ENCODE data around the gene ZMYM1.

ZMYM1 gene

DNA sequence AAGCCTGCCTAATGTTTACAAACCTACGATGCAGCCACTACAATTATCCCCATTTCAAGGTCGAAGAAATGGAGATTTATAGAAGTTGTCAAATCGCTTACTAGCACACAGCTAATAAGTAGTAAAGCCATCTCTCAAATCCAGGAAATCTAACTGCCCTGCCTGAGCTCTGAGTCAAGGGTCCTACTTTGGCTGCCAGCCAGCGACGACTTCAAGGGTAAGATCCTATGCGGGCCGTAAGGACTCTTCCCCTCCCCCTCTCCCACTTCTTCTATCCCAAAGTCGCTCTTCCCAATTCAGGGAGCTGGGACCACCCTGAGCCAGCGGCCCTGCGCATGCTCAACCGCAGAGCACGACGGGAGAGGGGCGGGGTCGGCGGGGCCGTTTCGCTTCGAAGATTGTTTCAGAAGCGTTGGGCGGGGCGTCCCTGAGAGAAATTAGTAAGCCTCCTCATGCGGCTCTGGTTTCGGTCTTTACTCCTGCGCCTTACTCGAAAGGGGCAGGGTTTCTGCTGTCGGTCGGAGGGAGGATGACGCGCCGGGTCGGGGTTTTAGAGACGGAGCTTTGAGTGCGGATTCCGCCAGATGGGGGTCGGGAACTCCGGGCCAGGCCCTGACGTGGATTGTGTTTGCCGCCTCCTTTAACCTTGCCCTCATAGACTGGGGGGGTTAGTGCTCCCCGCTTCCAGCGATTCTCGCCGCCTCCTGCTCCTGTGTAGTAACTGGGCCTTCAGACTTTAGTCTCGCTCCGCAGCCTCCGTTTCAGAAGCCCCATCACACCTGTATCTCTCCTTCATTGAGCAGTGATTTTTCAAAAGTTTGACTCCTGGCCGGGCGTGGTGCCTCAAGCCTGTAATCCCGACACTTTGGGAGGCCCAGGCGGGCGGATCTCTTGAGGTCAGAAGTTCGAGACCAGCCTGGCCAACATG is at the start of gene ZMYM1:
Gene ZMYM1, plus strand, starts transcription at position 383 of the 928 bp plus-strand sequence. CDS start 14,603 bp downstream, outside the sequence.
- DNase-seq: peak; percentile 92
- peak within 1 kb of the TSS; percentile 89 for H3K27ac ChIP-seq

DNA sequence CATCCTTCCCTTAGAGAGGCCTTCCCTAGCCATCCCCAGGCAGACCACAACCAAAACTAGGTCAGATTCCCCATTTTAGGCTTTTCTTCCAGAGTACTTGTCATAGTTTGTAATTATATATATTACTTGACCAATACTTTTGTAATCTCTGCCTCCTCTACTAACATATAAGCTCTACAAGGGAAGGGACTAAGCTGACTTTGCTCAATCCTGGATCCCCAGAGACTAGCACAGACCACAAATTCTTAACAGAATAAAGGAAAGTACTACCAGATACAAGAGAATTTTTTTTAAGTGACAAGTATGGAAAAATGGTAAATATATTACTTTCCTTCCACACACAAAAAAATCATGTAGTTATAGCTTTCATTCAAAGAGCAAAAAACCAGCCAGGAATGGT is 49.4 kb upstream of the ZMYM1 start:
- TF ChIP-seq, protein P1, sequence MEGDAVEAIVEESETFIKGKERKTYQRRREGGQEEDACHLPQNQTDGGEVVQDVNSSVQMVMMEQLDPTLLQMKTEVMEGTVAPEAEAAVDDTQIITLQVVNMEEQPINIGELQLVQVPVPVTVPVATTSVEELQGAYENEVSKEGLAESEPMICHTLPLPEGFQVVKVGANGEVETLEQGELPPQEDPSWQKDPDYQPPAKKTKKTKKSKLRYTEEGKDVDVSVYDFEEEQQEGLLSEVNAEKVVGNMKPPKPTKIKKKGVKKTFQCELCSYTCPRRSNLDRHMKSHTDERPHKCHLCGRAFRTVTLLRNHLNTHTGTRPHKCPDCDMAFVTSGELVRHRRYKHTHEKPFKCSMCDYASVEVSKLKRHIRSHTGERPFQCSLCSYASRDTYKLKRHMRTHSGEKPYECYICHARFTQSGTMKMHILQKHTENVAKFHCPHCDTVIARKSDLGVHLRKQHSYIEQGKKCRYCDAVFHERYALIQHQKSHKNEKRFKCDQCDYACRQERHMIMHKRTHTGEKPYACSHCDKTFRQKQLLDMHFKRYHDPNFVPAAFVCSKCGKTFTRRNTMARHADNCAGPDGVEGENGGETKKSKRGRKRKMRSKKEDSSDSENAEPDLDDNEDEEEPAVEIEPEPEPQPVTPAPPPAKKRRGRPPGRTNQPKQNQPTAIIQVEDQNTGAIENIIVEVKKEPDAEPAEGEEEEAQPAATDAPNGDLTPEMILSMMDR (IDR thresholded peaks at IDR 0.05; ENCODE audit: low read depth, low read length): no peak
- H3K27me3 ChIP-seq (ENCODE audit: insufficient read depth, low read depth, severe bottlenecking): no peaks in the 10 kb centered on the region
- no peak overlapping the region for H3K4me3 ChIP-seq (ENCODE audit: low read depth, low read length)
- H3K9me3 ChIP-seq (ENCODE audit: severe bottlenecking): peaks cover 12% of the 10 kb centered on the region
- H3K36me3 ChIP-seq: no peaks in the 10 kb centered on the region
- DNase-seq: no peak
- H3K27ac ChIP-seq: no peak overlapping the region

More for the DNA sequence above, at the start of gene ZMYM1:
- no peaks in the 10 kb centered on the region for H3K27me3 ChIP-seq (ENCODE audit: insufficient read depth, low read depth, severe bottlenecking)
- H3K9me3 ChIP-seq (ENCODE audit: severe bottlenecking): peaks cover 2% of the 10 kb centered on the region
- peak within 1 kb of the TSS; percentile 65 for H3K4me3 ChIP-seq (ENCODE audit: low read depth, low read length)
- H3K36me3 ChIP-seq: no peaks in the 10 kb centered on the region; the same call in none of the 2 replicates
- TF ChIP-seq, protein P1 (IDR thresholded peaks at IDR 0.05; ENCODE audit: low read depth, low read length): no peak

DNA sequence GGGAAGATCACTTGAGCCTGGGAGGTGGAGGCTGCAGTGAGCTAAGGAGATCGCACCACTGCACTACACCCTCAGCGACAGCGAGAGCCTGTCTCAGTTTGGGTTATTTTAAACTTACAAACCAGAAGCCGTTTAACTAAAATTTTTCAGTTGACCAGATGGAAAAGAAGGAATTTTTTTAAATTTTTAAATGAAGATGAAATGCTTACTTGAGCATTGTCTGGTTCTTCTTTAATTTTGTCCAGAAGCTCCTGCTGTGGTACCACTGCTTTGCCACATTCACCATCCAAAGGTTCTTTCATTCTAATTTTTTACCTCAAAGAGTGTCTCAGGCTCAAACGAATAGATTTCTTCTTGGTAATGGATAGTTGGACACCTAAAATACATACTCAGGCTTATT is 48.8 kb upstream of the ZMYM1 start:
- H3K4me3 ChIP-seq (ENCODE audit: low read depth, low read length): no peak overlapping the region
- peaks cover 12% of the 10 kb centered on the region for H3K9me3 ChIP-seq (ENCODE audit: severe bottlenecking)
- TF ChIP-seq, protein P1 (IDR thresholded peaks at IDR 0.05; ENCODE audit: low read depth, low read length): no peak
- H3K36me3 ChIP-seq: no peaks in the 10 kb centered on the region
- H3K27ac ChIP-seq: no peak overlapping the region
- no peak for DNase-seq
- no peaks in the 10 kb centered on the region for H3K27me3 ChIP-seq (ENCODE audit: insufficient read depth, low read depth, severe bottlenecking)

DNA sequence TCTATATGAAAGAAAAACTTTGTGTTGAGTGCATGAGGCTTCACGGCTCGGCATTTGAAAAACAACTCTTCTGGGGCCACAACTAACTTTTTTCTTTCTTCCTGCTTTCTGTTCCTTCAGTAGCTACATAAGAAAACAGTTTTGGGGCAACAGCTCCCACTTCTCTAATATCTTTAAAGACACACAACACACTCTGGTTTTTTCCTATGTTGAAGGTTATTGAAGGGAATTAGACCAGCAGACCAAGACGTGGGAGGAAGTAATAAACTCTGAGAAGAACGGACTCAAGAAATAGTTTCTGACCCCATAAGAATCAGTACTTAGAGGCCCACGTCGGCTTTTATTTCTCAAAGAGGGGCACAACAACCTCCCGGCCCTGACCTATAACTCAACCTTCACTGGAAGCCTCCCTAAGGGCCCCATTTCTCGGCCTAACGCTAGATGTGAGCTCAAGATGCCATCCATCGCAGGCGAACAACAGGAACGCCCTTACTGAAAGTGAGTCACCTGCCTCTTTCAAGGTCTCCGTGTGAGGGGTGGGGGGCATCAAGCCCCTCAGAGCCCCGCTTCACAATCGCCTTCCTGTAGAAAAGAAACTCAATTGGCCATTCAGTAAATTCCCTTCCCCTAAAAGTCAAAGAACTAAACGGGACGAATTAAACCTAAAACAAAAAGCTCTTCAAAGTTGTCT is 48.3 kb upstream of the ZMYM1 start:
- peak overlapping the region; percentile 72 for H3K27ac ChIP-seq
- no peak for DNase-seq

DNA sequence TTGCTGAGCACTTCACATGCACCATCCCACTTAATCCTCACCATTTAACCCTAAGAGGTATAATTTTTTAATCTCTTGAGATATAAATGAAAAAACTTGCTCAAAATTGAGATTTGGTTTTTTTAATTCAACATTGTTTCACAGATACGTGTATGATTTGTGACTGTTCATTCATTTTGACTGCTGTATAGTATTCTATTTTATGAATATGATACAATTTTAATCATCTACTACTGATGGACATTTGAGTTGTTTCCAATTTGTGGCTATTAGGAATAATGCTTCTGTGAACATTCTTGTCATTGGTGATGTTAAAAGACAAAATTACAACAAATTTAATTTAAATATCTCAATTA is 46.8 kb upstream of the ZMYM1 start:
- Histone ChIP-seq H3K27ac (no peak overlapping the region), H3K4me3 (ENCODE audit: low read depth, low read length) (peak overlapping the region; percentile 58), H3K9me3 (ENCODE audit: severe bottlenecking) (peaks cover 12% of the 10 kb centered on the region), H3K36me3 (no peaks in the 10 kb centered on the region), H3K27me3 (ENCODE audit: insufficient read depth, low read depth, severe bottlenecking) (no peaks in the 10 kb centered on the region)
- DNase-seq: no peak
- TF ChIP-seq, protein P1 (IDR thresholded peaks at IDR 0.05; ENCODE audit: low read depth, low read length): no peak

More for the DNA sequence above, 48.3 kb upstream of the ZMYM1 start:
- TF ChIP-seq, protein P1 (IDR thresholded peaks at IDR 0.05; ENCODE audit: low read depth, low read length): no peak
- Histone ChIP-seq H3K9me3 (ENCODE audit: severe bottlenecking) (peaks cover 12% of the 10 kb centered on the region), H3K36me3 (no peaks in the 10 kb centered on the region), H3K27me3 (ENCODE audit: insufficient read depth, low read depth, severe bottlenecking) (no peaks in the 10 kb centered on the region), H3K4me3 (ENCODE audit: low read depth, low read length) (peak overlapping the region; percentile 58)

Measured in WERI-Rb-1 (cell line).